G401 (cell line): ENCODE results near the gene BABAM2. TPM values are rescaled to one million over a fixed set of nuclear protein-coding genes. Genes with fewer than 3 reads are reported as not detected.

Experiments
- DNase-seq: peaks from one replicate; pipeline ENCODE4 v3.0.0-alpha.2; 2015; ENCODE audit warnings: low spot score
- in situ Hi-C: cut with HindIII; loops from 2 replicates; pipeline ENCODE4 v1.10.0; 2016; ENCODE audit warnings: low sequenced_read_pairs, mixed read lengths
- total RNA-seq: library from RNA; depleted of rRNA; stranded (reverse); fragments of >200 nt; shearing (Covaris generic); gene quantifications from 2 replicates; pipeline ENCODE4 v1.2.3, GENCODE V29; 2014

Gene BABAM2
- total RNA-seq, 1 experiment from 2014 or later = 42.3 TPM

GRCh38 chr2:28045676-28046351, 155.3 kb downstream of the BABAM2 start:
- in situ Hi-C loops = no loop called here
- DNase-seq = no peak

GRCh38 chr2:28046921-28047320, 156.4 kb downstream of the BABAM2 start:
- in situ Hi-C loops = no loop called here
- DNase-seq = no peak

- DNase-seq = no peak
- in situ Hi-C loops = no loop called here
Observed at GRCh38 chr2:28047681-28048080, 157.2 kb downstream of the BABAM2 start.

- no peak for DNase-seq
- in situ Hi-C loops = no loop called here
Observed at GRCh38 chr2:28048341-28048740, 157.8 kb downstream of the BABAM2 start.

- in situ Hi-C loops = no loop called here
- DNase-seq = no peak
Observed at GRCh38 chr2:28049416-28049815, 158.9 kb downstream of the BABAM2 start.

- no peak for DNase-seq
- in situ Hi-C loops = no loop called here
Observed at GRCh38 chr2:28049899-28050298, 159.4 kb downstream of the BABAM2 start.

- no peak for DNase-seq
- in situ Hi-C loops = no loop called here
Observed at GRCh38 chr2:28052691-28053090, 162.2 kb downstream of the BABAM2 start.

- DNase-seq = no peak
- in situ Hi-C loops = no loop called here
Observed at GRCh38 chr2:28053597-28053996, 163.1 kb downstream of the BABAM2 start.

- DNase-seq = no peak
- in situ Hi-C loops = no loop called here
Observed at GRCh38 chr2:28054916-28055315, 164.4 kb downstream of the BABAM2 start.

GRCh38 chr2:28055325-28055970, 164.9 kb downstream of the BABAM2 start:
- in situ Hi-C loops = no loop called here
- no peak for DNase-seq

GRCh38 chr2:28058791-28059190, 168.3 kb downstream of the BABAM2 start:
- in situ Hi-C loops = no loop called here
- no peak for DNase-seq

- no peak for DNase-seq
- in situ Hi-C loops = no loop called here
Observed at GRCh38 chr2:28062867-28063266, 172.3 kb downstream of the BABAM2 start.

GRCh38 chr2:28063492-28063962, 173.0 kb downstream of the BABAM2 start:
- in situ Hi-C loops = no loop called here
- no peak for DNase-seq

GRCh38 chr2:28067602-28068001, 177.1 kb downstream of the BABAM2 start:
- in situ Hi-C loops = no loop called here
- no peak for DNase-seq

GRCh38 chr2:28068088-28068487, 177.6 kb downstream of the BABAM2 start:
- no peak for DNase-seq
- in situ Hi-C loops = no loop called here

- no peak for DNase-seq
- in situ Hi-C loops = no loop called here
Observed at GRCh38 chr2:28068527-28068926, 178.0 kb downstream of the BABAM2 start.

GRCh38 chr2:28071221-28071620, 180.7 kb downstream of the BABAM2 start:
- no peak for DNase-seq
- in situ Hi-C loops = no loop called here

- in situ Hi-C loops = no loop called here
- DNase-seq = no peak
Observed at GRCh38 chr2:28074137-28074536, 183.6 kb downstream of the BABAM2 start.

GRCh38 chr2:28080911-28081310, 190.4 kb downstream of the BABAM2 start:
- in situ Hi-C loops = no loop called here
- no peak for DNase-seq

- no peak for DNase-seq
- in situ Hi-C loops = no loop called here
Observed at GRCh38 chr2:28082131-28082530, 191.6 kb downstream of the BABAM2 start.

- no peak for DNase-seq
- in situ Hi-C loops = no loop called here
Observed at GRCh38 chr2:28083476-28083875, 192.9 kb downstream of the BABAM2 start.
